IPS DF 6.9 (cell line): ENCODE results near the gene TNS1.

Experiments
- DNase-seq: peaks from one replicate; pipeline ENCODE4 v3.0.0-alpha.2; 2013; ENCODE audit warnings: low read depth, low spot score
- H3K27ac ChIP-seq: one replicate; pipeline ENCODE4 v1.5.1; 2013; ENCODE audit warnings: low read length, control low read depth
- H3K27me3 ChIP-seq: 2 replicates; pipeline ENCODE4 v1.6.1; 2013; ENCODE audit warnings: mild to moderate bottlenecking, low read length; ENCODE audit not compliant: control insufficient read depth, insufficient read depth
- H3K36me3 ChIP-seq: 2 replicates; pipeline ENCODE4 v1.6.1; 2013; ENCODE audit warnings: low read length; ENCODE audit not compliant: control insufficient read depth, insufficient read depth
- H3K4me1 ChIP-seq: 2 replicates; pipeline ENCODE4 v1.6.1; 2013; ENCODE audit warnings: low read length; ENCODE audit not compliant: control insufficient read depth, insufficient read depth
- H3K4me3 ChIP-seq: 2 replicates; pipeline ENCODE4 v1.5.1; 2013; ENCODE audit warnings: mild to moderate bottlenecking, low read length
- H3K9me3 ChIP-seq: 2 replicates; pipeline ENCODE4 v1.6.1; 2013; ENCODE audit warnings: low read length, inconsistent platforms; ENCODE audit not compliant: control insufficient read depth, insufficient read depth
- WGBS: extraction: QIAGEN DNeasy Blood & Tissue Kit; methylation state at CpG from one replicate; pipeline ENCODE4 v1.1.7; 2013; ENCODE audit warnings: mixed read lengths, missing lambda C conversion rate; ENCODE audit not compliant: insufficient read length, insufficient coverage; 5-methylcytosine and 5-hydroxymethylcytosine counted together

Gene TNS1

GRCh38 chr2:218029366-218030360 lies 26.9 kb upstream of the TNS1 start:
- Histone ChIP-seq H3K9me3 (no peaks in the 10 kb centered on the region), H3K27ac (no peak overlapping the region), H3K27me3 (peaks cover 16% of the 10 kb centered on the region; the same call in 1 of the 2 replicates), H3K4me3 (no peak overlapping the region), H3K36me3 (no peaks in the 10 kb centered on the region), H3K4me1 (peaks cover 5% of the 10 kb centered on the region; the same call in 1 of the 2 replicates)
- DNase-seq: no peak
- WGBS: no CpG with 5 or more reads among the region's 17 CpGs

DNA sequence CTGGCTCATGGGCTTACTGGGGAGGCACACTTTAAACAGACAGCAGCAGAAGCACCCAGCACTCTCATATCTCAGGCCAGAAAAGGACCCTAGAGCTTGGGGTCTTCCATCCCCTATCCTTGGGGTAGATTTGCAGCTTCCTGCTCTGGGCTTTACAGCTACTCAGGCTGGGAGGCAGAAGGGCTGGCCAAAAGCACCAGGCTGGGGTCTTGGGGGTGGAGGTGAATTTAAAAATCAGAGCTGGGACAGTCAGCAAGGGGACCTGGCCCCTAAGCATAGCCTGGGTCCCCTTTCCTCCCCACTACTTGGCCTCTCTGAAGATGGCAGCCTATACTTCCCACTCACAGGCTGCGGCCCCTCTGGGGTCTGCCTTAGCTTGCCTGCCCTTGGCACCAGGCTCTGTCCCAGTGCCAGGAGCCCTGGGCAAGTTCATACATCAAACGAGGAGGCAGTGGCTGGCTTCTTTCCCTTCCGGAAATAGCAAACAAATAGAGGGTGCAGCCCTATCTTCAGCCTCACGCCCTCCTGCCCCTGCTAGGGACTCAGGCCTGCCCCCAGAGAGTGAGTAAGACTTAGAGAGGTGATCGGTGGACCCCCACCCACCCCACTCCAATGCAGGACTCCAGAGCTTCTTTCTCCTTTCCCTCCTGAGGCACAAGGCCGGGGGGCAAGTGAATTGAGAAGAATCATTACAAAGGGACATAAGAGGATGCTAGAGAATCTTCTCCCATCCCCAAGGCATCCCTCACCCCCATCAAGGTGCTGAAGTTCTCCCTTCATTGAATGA lies 26.0 kb upstream of the TNS1 start:
- no CpG with 5 or more reads among the region's 6 CpGs for WGBS
- Histone ChIP-seq H3K4me1 (peaks cover 5% of the 10 kb centered on the region; the same call in 1 of the 2 replicates), H3K9me3 (no peaks in the 10 kb centered on the region), H3K27ac (no peak overlapping the region), H3K27me3 (peaks cover 8% of the 10 kb centered on the region; the same call in 1 of the 2 replicates), H3K36me3 (no peaks in the 10 kb centered on the region), H3K4me3 (no peak overlapping the region)
- DNase-seq: no peak

DNA sequence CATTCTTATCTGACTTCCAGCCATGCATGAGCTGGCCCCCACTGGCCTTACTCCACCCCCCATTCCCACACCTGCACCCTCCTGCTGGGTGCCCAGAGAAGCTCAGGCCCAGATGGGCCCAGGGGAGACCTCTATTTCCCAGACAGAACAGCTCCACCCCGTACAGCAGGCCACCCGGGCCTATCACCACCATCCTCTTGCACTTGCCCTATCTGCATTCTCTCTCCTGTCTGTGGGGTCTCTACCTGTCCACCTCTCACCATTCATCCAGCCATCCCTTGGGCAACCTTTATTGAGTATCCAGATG lies 25.3 kb upstream of the TNS1 start:
- no peaks in the 10 kb centered on the region for H3K9me3 ChIP-seq
- H3K36me3 ChIP-seq: no peaks in the 10 kb centered on the region
- no CpG with 5 or more reads among the region's 2 CpGs for WGBS
- no peak overlapping the region for H3K27ac ChIP-seq
- no peak overlapping the region for H3K4me3 ChIP-seq
- no peak for DNase-seq
- H3K4me1 ChIP-seq: peaks cover 2% of the 10 kb centered on the region; the same call in 1 of the 2 replicates
- peaks cover 2% of the 10 kb centered on the region; the same call in 1 of the 2 replicates for H3K27me3 ChIP-seq

DNA sequence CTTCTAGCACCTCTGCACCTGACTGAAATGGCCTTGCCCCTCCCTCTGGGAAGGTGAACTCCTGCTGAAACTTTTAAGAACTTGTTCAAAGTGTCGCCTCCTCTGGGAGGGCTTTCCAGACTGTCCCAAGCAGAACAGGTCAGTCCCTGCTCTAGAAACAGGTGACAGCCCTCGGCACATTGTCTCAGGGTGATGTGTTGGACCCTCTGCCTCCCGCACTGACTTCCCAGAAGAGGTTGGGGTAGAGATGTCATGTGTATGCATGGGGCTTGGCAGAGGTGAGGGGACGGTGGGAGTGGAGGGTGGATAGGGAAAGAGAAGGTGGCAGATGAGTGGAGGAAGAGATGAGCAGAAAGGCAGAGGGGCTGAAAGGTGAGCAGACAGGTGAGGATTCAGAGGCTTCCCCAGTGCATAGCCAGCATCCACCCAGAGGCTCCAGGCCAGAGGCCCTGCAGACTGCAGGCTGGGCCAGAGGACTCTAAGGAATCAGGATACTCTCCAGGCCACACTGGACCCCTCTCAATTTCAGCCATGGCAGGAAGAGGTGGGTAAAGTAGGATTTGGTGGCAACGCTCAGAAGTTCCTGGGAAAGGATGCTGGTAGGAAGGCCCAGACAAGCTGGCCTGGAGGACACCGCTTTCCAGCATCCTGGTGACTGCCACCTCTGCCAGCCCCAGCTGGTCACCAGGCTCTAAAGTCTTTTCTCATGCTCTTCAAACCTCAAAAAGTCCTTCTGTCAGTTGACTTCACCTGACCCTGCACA lies 24.8 kb upstream of the TNS1 start:
- Histone ChIP-seq H3K36me3 (no peaks in the 10 kb centered on the region), H3K27me3 (no peaks in the 10 kb centered on the region), H3K4me3 (no peak overlapping the region), H3K27ac (no peak overlapping the region), H3K4me1 (peaks cover 2% of the 10 kb centered on the region; the same call in 1 of the 2 replicates), H3K9me3 (no peaks in the 10 kb centered on the region)
- DNase-seq: no peak
- no CpG with 5 or more reads among the region's 6 CpGs for WGBS

DNA sequence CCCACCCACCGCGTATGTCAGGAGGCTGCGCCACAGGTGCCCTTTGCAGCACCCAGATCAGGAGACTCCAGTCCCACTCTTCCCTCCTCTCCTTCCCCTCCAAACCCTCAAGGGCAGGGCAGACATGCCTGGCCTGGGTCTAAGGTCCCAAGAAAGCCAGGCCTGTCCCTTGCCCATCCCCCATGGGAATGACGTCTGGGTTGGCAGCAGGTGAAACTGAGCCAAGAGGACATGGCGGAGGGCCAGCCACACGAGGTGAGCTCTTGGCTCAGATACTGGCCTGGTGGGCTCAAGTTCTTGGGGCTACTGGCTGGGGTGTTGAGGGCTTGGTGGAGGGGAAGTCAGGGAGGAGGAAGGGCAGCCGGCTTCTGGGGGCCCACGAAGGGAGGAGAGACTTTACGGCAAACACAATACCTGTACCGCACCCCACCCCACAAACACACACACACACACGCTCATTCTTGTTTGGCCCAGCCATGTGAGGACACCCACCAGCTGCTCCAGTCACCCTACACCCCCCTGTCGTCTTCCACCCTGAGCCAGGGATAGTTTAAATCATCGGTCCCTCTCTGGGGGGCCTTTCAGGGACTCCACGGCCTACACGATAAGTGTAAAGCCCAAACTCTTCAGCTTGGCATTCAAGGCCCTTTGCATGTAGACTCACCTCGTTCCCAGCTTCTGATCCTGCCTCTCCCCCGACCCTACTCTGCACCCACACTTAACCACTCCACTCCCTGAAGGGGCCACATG lies 24.1 kb upstream of the TNS1 start:
- Histone ChIP-seq H3K36me3 (no peaks in the 10 kb centered on the region), H3K27me3 (no peaks in the 10 kb centered on the region), H3K9me3 (no peaks in the 10 kb centered on the region), H3K27ac (no peak overlapping the region), H3K4me1 (peaks cover 2% of the 10 kb centered on the region; the same call in 1 of the 2 replicates), H3K4me3 (no peak overlapping the region)
- no CpG with 5 or more reads among the region's 17 CpGs for WGBS
- no peak for DNase-seq

DNA sequence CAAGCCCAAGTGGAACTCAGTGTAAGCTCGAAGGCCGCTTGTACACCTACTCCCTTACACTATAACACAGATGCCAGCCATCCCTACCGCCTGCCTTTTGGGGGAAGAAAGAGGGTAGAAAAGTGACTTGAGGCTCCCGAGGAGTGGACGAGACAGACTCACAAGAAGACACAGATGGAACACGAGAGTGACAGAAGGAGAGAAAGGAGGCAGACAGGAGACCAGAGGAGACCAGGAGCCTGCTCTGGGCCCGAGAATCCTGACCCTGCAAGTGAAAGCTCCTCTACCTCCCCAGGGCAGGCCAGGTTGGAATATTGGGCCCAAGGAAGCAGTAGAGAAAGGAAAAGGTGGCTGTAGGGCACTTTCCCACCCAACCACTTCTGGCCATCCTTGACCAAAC lies 23.4 kb upstream of the TNS1 start:
- H3K9me3 ChIP-seq: no peaks in the 10 kb centered on the region
- no peaks in the 10 kb centered on the region for H3K27me3 ChIP-seq
- H3K27ac ChIP-seq: no peak overlapping the region
- peaks cover 2% of the 10 kb centered on the region; the same call in 1 of the 2 replicates for H3K4me1 ChIP-seq
- H3K4me3 ChIP-seq: no peak overlapping the region
- H3K36me3 ChIP-seq: no peaks in the 10 kb centered on the region
- WGBS: no CpG with 5 or more reads among the region's 7 CpGs
- no peak for DNase-seq

DNA sequence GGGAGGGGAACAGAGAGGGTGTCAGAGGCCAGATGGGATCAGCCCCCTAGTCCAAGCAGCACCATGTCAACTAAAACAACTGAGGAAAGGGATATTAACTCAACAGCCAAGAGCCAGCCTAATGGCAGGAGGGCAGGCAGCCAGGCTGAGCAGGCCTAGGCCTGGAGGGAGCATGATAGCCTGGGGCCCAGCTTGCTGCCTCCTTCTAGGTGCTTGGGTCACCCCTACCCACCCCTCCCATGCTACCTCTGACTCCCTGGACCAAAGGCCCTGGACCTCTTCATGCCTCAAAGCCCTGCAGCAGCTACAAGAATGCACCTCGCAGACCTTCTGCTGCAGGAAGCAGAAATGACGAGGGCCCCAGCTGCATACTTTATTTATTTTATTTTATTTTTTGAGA lies 22.1 kb upstream of the TNS1 start:
- no peaks in the 10 kb centered on the region for H3K36me3 ChIP-seq
- no CpG with 5 or more reads among the region's 2 CpGs for WGBS
- no peaks in the 10 kb centered on the region for H3K27me3 ChIP-seq
- H3K9me3 ChIP-seq: no peaks in the 10 kb centered on the region
- DNase-seq: no peak
- no peak overlapping the region for H3K4me3 ChIP-seq
- H3K4me1 ChIP-seq: peaks cover 2% of the 10 kb centered on the region; the same call in 1 of the 2 replicates
- no peak overlapping the region for H3K27ac ChIP-seq

DNA sequence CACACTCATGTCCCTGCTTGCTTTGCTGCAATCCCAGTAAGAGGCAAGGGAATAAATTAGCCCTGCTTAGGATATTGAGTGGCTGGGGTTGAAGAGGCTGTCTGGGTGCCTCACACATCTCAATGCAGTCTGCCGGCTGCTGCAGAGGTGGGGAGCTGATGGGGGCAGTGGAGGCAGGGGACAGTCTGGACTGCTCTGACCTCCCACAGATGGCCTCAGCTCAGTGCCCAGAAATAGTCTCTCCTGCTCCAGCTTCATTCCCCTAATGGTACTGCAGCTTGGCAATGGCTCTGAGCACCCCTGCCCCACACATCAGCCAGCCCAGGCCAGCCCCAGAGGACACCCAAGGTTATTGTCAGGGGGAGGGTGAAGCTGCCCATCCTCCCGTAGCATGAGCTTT lies 21.5 kb upstream of the TNS1 start:
- Histone ChIP-seq H3K4me3 (no peak overlapping the region), H3K36me3 (no peaks in the 10 kb centered on the region), H3K9me3 (no peaks in the 10 kb centered on the region), H3K4me1 (peaks cover 2% of the 10 kb centered on the region; the same call in 1 of the 2 replicates), H3K27ac (no peak overlapping the region), H3K27me3 (no peaks in the 10 kb centered on the region)
- WGBS: no CpG with 5 or more reads among the region's 2 CpGs
- DNase-seq: no peak

GRCh38 chr2:218023636-218024035 lies 20.8 kb upstream of the TNS1 start:
- no peaks in the 10 kb centered on the region for H3K27me3 ChIP-seq
- no peak for DNase-seq
- peaks cover 2% of the 10 kb centered on the region; the same call in 1 of the 2 replicates for H3K4me1 ChIP-seq
- H3K9me3 ChIP-seq: no peaks in the 10 kb centered on the region
- no peak overlapping the region for H3K4me3 ChIP-seq
- WGBS: no CpG with 5 or more reads among the region's 3 CpGs
- H3K36me3 ChIP-seq: no peaks in the 10 kb centered on the region
- no peak overlapping the region for H3K27ac ChIP-seq
